Measurements from ENCODE around the gene ERRFI1.

GRCh38 chr1:8022395-8023286 is 3.5 kb downstream of the ERRFI1 start:
- no peak for TF ChIP-seq YY1 (IDR thresholded peaks at IDR 0.05; ENCODE audit: low read depth)
- no peak for TF ChIP-seq FOXM1 (IDR thresholded peaks at IDR 0.05; ENCODE audit: borderline replicate concordance, low read depth)
- no peak for TF ChIP-seq MAX (IDR thresholded peaks at IDR 0.05)
- no peak for TF ChIP-seq TAF1 (IDR thresholded peaks at IDR 0.05; ENCODE audit: low read depth)
- TF ChIP-seq CEBPB (IDR thresholded peaks at IDR 0.05), result no peak
- no peak for TF ChIP-seq EP300 (IDR thresholded peaks at IDR 0.05; ENCODE audit: borderline replicate concordance)
- TF ChIP-seq CREB1 (IDR thresholded peaks at IDR 0.05; ENCODE audit: low read depth), result no peak
- TF ChIP-seq REST (IDR thresholded peaks at IDR 0.05; ENCODE audit: low read depth), result no peak
- no peak for TF ChIP-seq RAD21 (IDR thresholded peaks at IDR 0.05; ENCODE audit: low read depth)
- TF ChIP-seq TEAD4 (IDR thresholded peaks at IDR 0.05), result no peak

All from Ishikawa (cell line).